HepG2 (cell line): ENCODE data around the gene HMGCS2. TPM values are rescaled to one million over a fixed set of nuclear protein-coding genes. Genes with fewer than 3 reads are reported as not detected.

Source experiments
- ATAC-seq: fragments of 200-7000 bp; cut with Tn5 transposase; 3 replicates; pipeline ENCODE4 v1.9.1; 2020; ENCODE audit warnings: mild to moderate bottlenecking, moderate library complexity
- BruUV-seq: library from RNA; stranded (reverse); fragments of 400-500 nt; replicated peaks from 2 replicates; lab custom pipeline; 2021; lab: Mats Ljungman, UMichigan
- CTCF ChIA-PET: fragments of 300-600 bp; formaldehyde crosslinking; extraction: SDS; loops from one replicate; lab custom pipeline; 2021; ENCODE audit warnings: low total read pairs, inconsistent platforms, low intra/inter-chr PET ratio; lab: Yijun Ruan, JAX
- POLR2A ChIA-PET: fragments of 350-600 bp; sonication (Branson Sonifier 250); formaldehyde crosslinking; loops from one replicate; lab custom pipeline; 2020; ENCODE audit warnings: antibody characterized with exemption, inconsistent platforms; lab: Yijun Ruan, JAX
- DNase-seq: peaks from one replicate; pipeline ENCODE4 v3.0.0-alpha.2; 2015; ENCODE audit warnings: low spot score
- FAIRE-seq: peaks from 3 replicates; lab custom pipeline; 2011; peaks lifted over from hg19 to GRCh38; lab: Jason Lieb, UNC
- H2AFZ ChIP-seq: one replicate; pipeline ENCODE4 v1.6.1; 2011; ENCODE audit warnings: low read length, inconsistent platforms
- H3K27ac ChIP-seq: fragments of 300-600 bp; 3 replicates; pipeline ENCODE4 v1.8.0; 2011; ENCODE audit warnings: mixed run types, mild to moderate bottlenecking, mixed read lengths, low read length, inconsistent platforms; ENCODE audit not compliant: insufficient read depth; ENCODE audit errors: extremely low read length
- H3K27me3 ChIP-seq, 2 experiments: fragments of 200-600 bp in 1 of 2; 2 replicates in 1 of 2; 3 replicates in 1 of 2; pipeline versions ENCODE4 v1.6.0 to v1.8.0; 2011; ENCODE audit warnings: low read length in 2 of 2, mild to moderate bottlenecking in 2 of 2, moderate library complexity in 2 of 2, inconsistent platforms in 1 of 2; ENCODE audit not compliant: insufficient read depth in 2 of 2, control insufficient read depth in 1 of 2
- H3K36me3 ChIP-seq, 2 experiments: fragments of 200-600 bp in 1 of 2; replicated peaks in 1 of 2; 2 replicates in 1 of 2; 3 replicates in 1 of 2; pipeline versions ENCODE4 v1.5.1 to v1.8.0; 2011; ENCODE audit warnings: low read length in 2 of 2, inconsistent platforms in 1 of 2; ENCODE audit not compliant: insufficient read depth in 2 of 2, control insufficient read depth in 1 of 2
- H3K4me1 ChIP-seq: 2 replicates; pipeline ENCODE4 v1.5.1; 2012; ENCODE audit warnings: low read length, inconsistent platforms; ENCODE audit not compliant: insufficient read depth
- H3K4me2 ChIP-seq: 2 replicates; pipeline ENCODE4 v1.6.0; 2011; ENCODE audit warnings: low read depth, low read length, inconsistent platforms
- H3K4me3 ChIP-seq, 3 experiments: fragments of 200-600 bp in 1 of 3; sonication (generic), shearing (Covaris generic) in 1 of 3; replicated peaks in 1 of 3; 2 replicates each; pipeline ENCODE4 v1.5.1; 2011 to 2016; ENCODE audit warnings: low read length in 3 of 3, inconsistent platforms in 2 of 3, low read depth in 2 of 3, mild to moderate bottlenecking in 2 of 3, control low read depth in 1 of 3, mixed read lengths in 1 of 3; ENCODE audit not compliant: insufficient read depth in 1 of 3
- H3K79me2 ChIP-seq: one replicate; pipeline ENCODE4 v1.6.1; 2011; ENCODE audit warnings: low read length, inconsistent platforms; ENCODE audit not compliant: insufficient read depth
- H3K9ac ChIP-seq: 2 replicates; pipeline ENCODE4 v1.6.0; 2011; ENCODE audit warnings: mild to moderate bottlenecking, low read depth, low read length, inconsistent platforms; ENCODE audit not compliant: insufficient read depth
- H3K9me3 ChIP-seq: 2 replicates; pipeline ENCODE4 v1.5.1; 2012; ENCODE audit warnings: mild to moderate bottlenecking, low read length
- H4K20me1 ChIP-seq: 2 replicates; pipeline ENCODE4 v1.6.0; 2011; ENCODE audit warnings: inconsistent platforms, mild to moderate bottlenecking, low read length, moderate library complexity; ENCODE audit not compliant: insufficient read depth
- FOXA1 ChIP-seq, 2 experiments: fragments of 450-650 bp in 1 of 2; sonication (generic) in 1 of 2; formaldehyde crosslinking in 1 of 2; IDR thresholded peaks; 2 replicates each; pipeline versions ENCODE4 v1.4.0 to v1.6.1; 2016 to 2020; ENCODE audit warnings: missing genetic modification reagents in 1 of 2
- RFX3 ChIP-seq: IDR thresholded peaks from 2 replicates; pipeline ENCODE4 v1.6.1; 2016; ENCODE audit warnings: missing biosample characterization, missing genetic modification reagents
- STAG1 ChIP-seq: sonication (generic); formaldehyde crosslinking; IDR thresholded peaks from 2 replicates; pipeline ENCODE4 v1.4.0; 2020; ENCODE audit warnings: missing genetic modification reagents
- ZNF138 ChIP-seq: sonication (generic); formaldehyde crosslinking; IDR thresholded peaks from 2 replicates; pipeline ENCODE4 v1.5.0; 2020; ENCODE audit warnings: mild to moderate bottlenecking, low read depth, missing genetic modification reagents
- ZNF260 ChIP-seq: sonication (generic); formaldehyde crosslinking; IDR thresholded peaks from 2 replicates; pipeline ENCODE4 v1.4.0; 2020; ENCODE audit warnings: missing genetic modification reagents, low read depth, mild to moderate bottlenecking, borderline replicate concordance
- ZNF3 ChIP-seq: IDR thresholded peaks from 2 replicates; pipeline ENCODE4 v1.7.0; 2017; ENCODE audit warnings: inconsistent platforms
- ZNF646 ChIP-seq: sonication (generic); formaldehyde crosslinking; IDR thresholded peaks from 2 replicates; pipeline ENCODE4 v1.9.0; 2021; ENCODE audit warnings: mild to moderate bottlenecking, missing genetic modification reagents
- ZNF7 ChIP-seq: IDR thresholded peaks from 2 replicates; pipeline ENCODE4 v1.6.1; 2016; ENCODE audit warnings: missing biosample characterization, missing genetic modification reagents
- ZNF777 ChIP-seq: sonication (generic); formaldehyde crosslinking; IDR thresholded peaks from 2 replicates; pipeline ENCODE4 v1.4.0; 2020; ENCODE audit warnings: missing genetic modification reagents
- ZSCAN25 ChIP-seq: sonication (generic); formaldehyde crosslinking; IDR thresholded peaks from 2 replicates; pipeline ENCODE4 v1.8.0; 2022; ENCODE audit warnings: mild to moderate bottlenecking, missing genetic modification reagents
- WGBS: methylation state at CpG from one replicate; pipeline ENCODE4 v1.1.6; 2017; ENCODE audit warnings: low lambda C conversion rate; 5-methylcytosine and 5-hydroxymethylcytosine counted together
- in situ Hi-C: cut with HindIII; loops from 2 replicates; pipeline ENCODE4 v1.10.0; 2017; ENCODE audit warnings: low pct_unique_long_range_greater_than_20kb; ENCODE audit not compliant: extremely low pct_ligation_motif_present
- intact Hi-C: fragments of 100-400 bp; cut with micrococcal nuclease; formaldehyde crosslinking; loops from one replicate; pipeline ENCODE4 v1.10.0; 2022; ENCODE audit not compliant: unreplicated experiment
- polyA plus RNA-seq, 8 experiments: library from polyadenylated mRNA; depleted of rRNA in 3 of 8; stranded (reverse) in 7 of 8; unstranded in 1 of 8; fragments of >200 nt; fragmentation: Illumina TruSeq in 4 of 8; extraction: Trizol in 4 of 8; gene quantifications; 2 replicates each; pipeline versions ENCODE4 v1.2.1 to v1.2.3, GENCODE V29; 2011 to 2016; ENCODE audit warnings: low read depth in 4 of 8, missing spikeins in 1 of 8, mixed read lengths in 1 of 8; ENCODE audit not compliant: insufficient read depth in 1 of 8
- total RNA-seq, 5 experiments: library from RNA; depleted of rRNA; stranded (reverse); fragments of >200 nt; fragmentation: Illumina TruSeq; extraction: Trizol; gene quantifications; 2 replicates each; pipeline ENCODE4 v1.2.3, GENCODE V29; 2016; ENCODE audit warnings: low read depth in 1 of 5
- TF ChIP-seq, protein P1 (sequence below): sonication (generic); formaldehyde crosslinking; IDR thresholded peaks from 2 replicates; pipeline ENCODE4 v1.5.0; 2020; ENCODE audit warnings: missing genetic modification reagents
- TF ChIP-seq, protein P2 (sequence below): sonication (generic); formaldehyde crosslinking; IDR thresholded peaks from 2 replicates; pipeline ENCODE4 v1.5.0; 2020; ENCODE audit warnings: mild to moderate bottlenecking, missing genetic modification reagents

Gene HMGCS2
- total and polyA plus RNA-seq, 2 of the 13 experiments (the other 11 are each of a cell fraction or from before 2014, with no cell fraction given) = 0.44 to 1.5 TPM

DNA sequence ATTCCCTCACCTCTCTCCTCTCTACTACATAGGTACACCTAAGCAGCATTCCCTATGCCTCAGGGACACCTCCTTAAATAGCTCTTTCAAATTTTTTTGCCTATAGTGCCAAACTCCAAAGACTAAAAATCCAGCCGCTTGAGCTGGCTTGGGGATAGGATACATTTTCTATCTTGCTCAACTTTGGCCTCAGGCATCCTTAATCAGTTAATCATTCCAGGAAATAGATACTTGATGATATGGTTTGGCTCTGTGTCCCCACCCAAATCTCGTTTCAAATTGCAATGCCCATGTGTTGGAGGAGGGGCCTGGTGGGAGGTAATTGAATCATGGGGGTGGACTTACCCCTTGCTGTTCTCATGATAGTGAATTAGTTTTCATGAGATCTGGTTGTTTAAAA lies 68.4 kb downstream of the HMGCS2 start:
- Histone ChIP-seq H3K4me3 (no peak overlapping the region), H3K27me3 (no peaks in the 10 kb centered on the region; a peak in 2 of 5 replicates), H2AFZ (no peak overlapping the region), H3K36me3 (no peaks in the 10 kb centered on the region), H3K4me2 (no peak overlapping the region), H3K9me3 (peaks cover 22% of the 10 kb centered on the region), H3K9ac (no peak overlapping the region), H3K4me1 (peaks cover 19% of the 10 kb centered on the region), H3K79me2 (no peaks in the 10 kb centered on the region), H3K27ac (no peak overlapping the region), H4K20me1 (no peaks in the 10 kb centered on the region)
- no peak for DNase-seq
- WGBS = 44% methylated on average over 2 of the region's 2 CpGs
- FAIRE-seq = no peak
- in situ Hi-C loops (no loop called here), intact Hi-C loops (no loop called here)
- POLR2A ChIA-PET = no interaction called here
- no peak for ATAC-seq
- BruUV-seq = no TSS peak
- CTCF ChIA-PET = no interaction called here
- TF ChIP-seq ZNF260 (no peak), STAG1 (no peak), RFX3 (CRISPR knock-in tag) (no peak), ZNF646 (CRISPR knock-in tag) (no peak), ZSCAN25 (no peak), ZNF777 (no peak), FOXA1 (IDR thresholded peaks at IDR 0.05) (no peak), FOXA1 (CRISPR knock-in tag; IDR thresholded peaks at IDR 0.05) (no peak), ZNF3 (CRISPR knock-in tag) (no peak), ZNF7 (no peak), ZNF138 (CRISPR knock-in tag) (no peak)
- TF ChIP-seq, protein P1, sequence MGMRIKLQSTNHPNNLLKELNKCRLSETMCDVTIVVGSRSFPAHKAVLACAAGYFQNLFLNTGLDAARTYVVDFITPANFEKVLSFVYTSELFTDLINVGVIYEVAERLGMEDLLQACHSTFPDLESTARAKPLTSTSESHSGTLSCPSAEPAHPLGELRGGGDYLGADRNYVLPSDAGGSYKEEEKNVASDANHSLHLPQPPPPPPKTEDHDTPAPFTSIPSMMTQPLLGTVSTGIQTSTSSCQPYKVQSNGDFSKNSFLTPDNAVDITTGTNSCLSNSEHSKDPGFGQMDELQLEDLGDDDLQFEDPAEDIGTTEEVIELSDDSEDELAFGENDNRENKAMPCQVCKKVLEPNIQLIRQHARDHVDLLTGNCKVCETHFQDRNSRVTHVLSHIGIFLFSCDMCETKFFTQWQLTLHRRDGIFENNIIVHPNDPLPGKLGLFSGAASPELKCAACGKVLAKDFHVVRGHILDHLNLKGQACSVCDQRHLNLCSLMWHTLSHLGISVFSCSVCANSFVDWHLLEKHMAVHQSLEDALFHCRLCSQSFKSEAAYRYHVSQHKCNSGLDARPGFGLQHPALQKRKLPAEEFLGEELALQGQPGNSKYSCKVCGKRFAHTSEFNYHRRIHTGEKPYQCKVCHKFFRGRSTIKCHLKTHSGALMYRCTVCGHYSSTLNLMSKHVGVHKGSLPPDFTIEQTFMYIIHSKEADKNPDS = no peak
- TF ChIP-seq, protein P2, sequence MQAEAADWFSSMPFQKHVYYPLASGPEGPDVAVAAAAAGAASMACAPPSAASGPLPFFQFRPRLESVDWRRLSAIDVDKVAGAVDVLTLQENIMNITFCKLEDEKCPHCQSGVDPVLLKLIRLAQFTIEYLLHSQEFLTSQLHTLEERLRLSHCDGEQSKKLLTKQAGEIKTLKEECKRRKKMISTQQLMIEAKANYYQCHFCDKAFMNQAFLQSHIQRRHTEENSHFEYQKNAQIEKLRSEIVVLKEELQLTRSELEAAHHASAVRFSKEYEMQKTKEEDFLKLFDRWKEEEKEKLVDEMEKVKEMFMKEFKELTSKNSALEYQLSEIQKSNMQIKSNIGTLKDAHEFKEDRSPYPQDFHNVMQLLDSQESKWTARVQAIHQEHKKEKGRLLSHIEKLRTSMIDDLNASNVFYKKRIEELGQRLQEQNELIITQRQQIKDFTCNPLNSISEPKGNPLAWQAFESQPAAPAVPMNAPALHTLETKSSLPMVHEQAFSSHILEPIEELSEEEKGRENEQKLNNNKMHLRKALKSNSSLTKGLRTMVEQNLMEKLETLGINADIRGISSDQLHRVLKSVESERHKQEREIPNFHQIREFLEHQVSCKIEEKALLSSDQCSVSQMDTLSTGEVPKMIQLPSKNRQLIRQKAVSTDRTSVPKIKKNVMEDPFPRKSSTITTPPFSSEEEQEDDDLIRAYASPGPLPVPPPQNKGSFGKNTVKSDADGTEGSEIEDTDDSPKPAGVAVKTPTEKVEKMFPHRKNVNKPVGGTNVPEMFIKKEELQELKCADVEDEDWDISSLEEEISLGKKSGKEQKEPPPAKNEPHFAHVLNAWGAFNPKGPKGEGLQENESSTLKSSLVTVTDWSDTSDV (CRISPR knock-in tag) = no peak
